ENCODE data around the gene CD81. TPM values are rescaled to one million over a fixed set of nuclear protein-coding genes. Genes with fewer than 3 reads are reported as not detected.

CD81 gene
- total and polyA plus RNA-seq, 9 of the 15 experiments (the other 6 are each of a cell fraction or from before 2014, with no cell fraction given) = 2.4 to 189 (median 61.7) TPM

DNA sequence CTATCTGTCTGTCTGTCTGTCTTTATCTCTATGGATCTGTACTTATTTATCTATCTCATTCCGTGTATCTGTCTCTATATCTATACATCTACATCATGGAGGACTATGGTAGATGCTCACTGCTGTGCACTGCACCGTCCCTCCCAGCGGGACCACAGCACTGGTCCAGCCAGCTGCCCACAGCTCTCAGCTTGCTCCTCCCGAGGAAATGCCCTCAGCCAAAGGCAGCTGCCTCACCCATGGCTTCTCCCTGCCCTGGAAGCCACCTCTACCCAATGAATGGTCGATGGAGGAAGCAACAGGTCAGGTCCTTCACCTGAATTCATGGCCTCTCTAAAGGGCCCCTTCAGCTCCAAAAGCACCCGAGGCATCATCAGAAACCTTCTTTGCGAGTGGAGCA, 14.7 kb upstream of the CD81 start:
- ATAC-seq (no peak), FAIRE-seq (no peak), DNase-seq (ENCODE audit: extremely low read depth in 1 of 4, low spot score in 3 of 4) (no peak)
- in situ Hi-C loops (cut with MboI) = no loop called here
- Histone ChIP-seq H3K79me2 (ENCODE audit: control insufficient read depth, insufficient read depth, low read length) (no peaks in the 10 kb centered on the region), H2AFZ (ENCODE audit: low read depth, low read length) (no peak overlapping the region), H4K20me1 (replicated peaks; ENCODE audit: control insufficient read depth, insufficient read depth, low read length) (peaks cover 22% of the 10 kb centered on the region), H3K4me3 (no peak overlapping the region), H3K4me1 (replicated peaks in 1 of 2; ENCODE audit: control insufficient read depth in 2 of 2, insufficient read depth in 2 of 2, low read length in 2 of 2) (peaks cover 0 to 7% of the 10 kb centered on the region in 2 experiments; a peak in 2 of 5 replicates), H3K27me3 (ENCODE audit: control insufficient read depth in 2 of 2, insufficient read depth in 2 of 2, low read length in 2 of 2) (peaks cover 26 to 86% of the 10 kb centered on the region in 2 experiments), H3K27ac (ENCODE audit: extremely low read depth, low read depth, low read length) (no peak overlapping the region), H3K36me3 (ENCODE audit: control insufficient read depth, insufficient read depth, low read length) (no peaks in the 10 kb centered on the region), H3K4me2 (ENCODE audit: insufficient read depth, low read length) (no peak overlapping the region), H3K9me1 (ENCODE audit: control insufficient read depth, insufficient read depth, low read length) (no peaks in the 10 kb centered on the region), H3K9me3 (replicated peaks; ENCODE audit: control insufficient read depth, insufficient read depth, low read depth, low read length) (no peaks in the 10 kb centered on the region), H3K9ac (ENCODE audit: insufficient read depth in 1 of 2, low read depth in 2 of 2, low read length in 2 of 2) (no peak overlapping the region)
- POLR2A ChIA-PET = interaction anchor here (0.9 to 1.6 kb wide), 2 partner anchors 9 to 16 kb away, joined by 3 to 7 read pairs; no protein-coding TSS in a partner anchor
- TF ChIP-seq NCOA2 (IDR thresholded peaks at IDR 0.05; ENCODE audit: partially characterized antibody in 2 of 2) (no peak), OTX1 (CRISPR knock-in tag; IDR thresholded peaks at IDR 0.05) (no peak), PHF21A (IDR thresholded peaks at IDR 0.05; ENCODE audit: borderline replicate concordance, low read depth) (no peak), ZNF165 (CRISPR knock-in tag; IDR thresholded peaks at IDR 0.05; ENCODE audit: borderline replicate concordance) (no peak), ZNF644 (tag; IDR thresholded peaks at IDR 0.05; ENCODE audit: low read depth) (no peak), ELF2 (CRISPR knock-in tag; IDR thresholded peaks at IDR 0.05) (no peak), ZNF197 (CRISPR knock-in tag; IDR thresholded peaks at IDR 0.05; ENCODE audit: low read depth) (no peak), CBX1 (IDR thresholded peaks at IDR 0.05; ENCODE audit: low read depth) (no peak), SOX6 (IDR thresholded peaks at IDR 0.05) (no peak), ZFX (CRISPR knock-in tag; IDR thresholded peaks at IDR 0.05) (no peak)
- TF ChIP-seq, protein P1, sequence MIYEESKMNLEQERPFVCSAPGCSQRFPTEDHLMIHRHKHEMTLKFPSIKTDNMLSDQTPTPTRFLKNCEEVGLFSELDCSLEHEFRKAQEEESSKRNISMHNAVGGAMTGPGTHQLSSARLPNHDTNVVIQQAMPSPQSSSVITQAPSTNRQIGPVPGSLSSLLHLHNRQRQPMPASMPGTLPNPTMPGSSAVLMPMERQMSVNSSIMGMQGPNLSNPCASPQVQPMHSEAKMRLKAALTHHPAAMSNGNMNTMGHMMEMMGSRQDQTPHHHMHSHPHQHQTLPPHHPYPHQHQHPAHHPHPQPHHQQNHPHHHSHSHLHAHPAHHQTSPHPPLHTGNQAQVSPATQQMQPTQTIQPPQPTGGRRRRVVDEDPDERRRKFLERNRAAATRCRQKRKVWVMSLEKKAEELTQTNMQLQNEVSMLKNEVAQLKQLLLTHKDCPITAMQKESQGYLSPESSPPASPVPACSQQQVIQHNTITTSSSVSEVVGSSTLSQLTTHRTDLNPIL (CRISPR knock-in tag; IDR thresholded peaks at IDR 0.05) = no peak
- intact Hi-C loops (cut with micrococcal nuclease) = no loop called here
- BruUV-seq (replicated peaks) = no TSS peak
- WGBS (ENCODE audit: insufficient coverage, low coverage, missing lambda C conversion rate) = 4% methylated on average over 7 of the region's 7 CpGs
- CTCF ChIA-PET (ENCODE audit: low intra/inter-chr PET ratio) = no interaction called here
